ENCODE results near the gene SPOCK2.

- TF ChIP-seq, protein P1, sequence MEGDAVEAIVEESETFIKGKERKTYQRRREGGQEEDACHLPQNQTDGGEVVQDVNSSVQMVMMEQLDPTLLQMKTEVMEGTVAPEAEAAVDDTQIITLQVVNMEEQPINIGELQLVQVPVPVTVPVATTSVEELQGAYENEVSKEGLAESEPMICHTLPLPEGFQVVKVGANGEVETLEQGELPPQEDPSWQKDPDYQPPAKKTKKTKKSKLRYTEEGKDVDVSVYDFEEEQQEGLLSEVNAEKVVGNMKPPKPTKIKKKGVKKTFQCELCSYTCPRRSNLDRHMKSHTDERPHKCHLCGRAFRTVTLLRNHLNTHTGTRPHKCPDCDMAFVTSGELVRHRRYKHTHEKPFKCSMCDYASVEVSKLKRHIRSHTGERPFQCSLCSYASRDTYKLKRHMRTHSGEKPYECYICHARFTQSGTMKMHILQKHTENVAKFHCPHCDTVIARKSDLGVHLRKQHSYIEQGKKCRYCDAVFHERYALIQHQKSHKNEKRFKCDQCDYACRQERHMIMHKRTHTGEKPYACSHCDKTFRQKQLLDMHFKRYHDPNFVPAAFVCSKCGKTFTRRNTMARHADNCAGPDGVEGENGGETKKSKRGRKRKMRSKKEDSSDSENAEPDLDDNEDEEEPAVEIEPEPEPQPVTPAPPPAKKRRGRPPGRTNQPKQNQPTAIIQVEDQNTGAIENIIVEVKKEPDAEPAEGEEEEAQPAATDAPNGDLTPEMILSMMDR (conservative IDR thresholded peaks at IDR 0.05) = no peak
- TF ChIP-seq ZFX (IDR thresholded peaks at IDR 0.05) = no peak
Observed at GRCh38 chr10:72087392-72087968, 871 bp downstream of the SPOCK2 start.
